Measurements from ENCODE around the gene AP2A2. TPM values are rescaled to one million over a fixed set of nuclear protein-coding genes. Genes with fewer than 3 reads are reported as not detected.
"Not testable (repeated sequence)": the region's sequence is repeated elsewhere in the genome, so short reads cannot be mapped to it uniquely, and the experiment has no call there.

AP2A2 gene
- polyA plus RNA-seq, 1 experiment: 76.5 TPM

DNA sequence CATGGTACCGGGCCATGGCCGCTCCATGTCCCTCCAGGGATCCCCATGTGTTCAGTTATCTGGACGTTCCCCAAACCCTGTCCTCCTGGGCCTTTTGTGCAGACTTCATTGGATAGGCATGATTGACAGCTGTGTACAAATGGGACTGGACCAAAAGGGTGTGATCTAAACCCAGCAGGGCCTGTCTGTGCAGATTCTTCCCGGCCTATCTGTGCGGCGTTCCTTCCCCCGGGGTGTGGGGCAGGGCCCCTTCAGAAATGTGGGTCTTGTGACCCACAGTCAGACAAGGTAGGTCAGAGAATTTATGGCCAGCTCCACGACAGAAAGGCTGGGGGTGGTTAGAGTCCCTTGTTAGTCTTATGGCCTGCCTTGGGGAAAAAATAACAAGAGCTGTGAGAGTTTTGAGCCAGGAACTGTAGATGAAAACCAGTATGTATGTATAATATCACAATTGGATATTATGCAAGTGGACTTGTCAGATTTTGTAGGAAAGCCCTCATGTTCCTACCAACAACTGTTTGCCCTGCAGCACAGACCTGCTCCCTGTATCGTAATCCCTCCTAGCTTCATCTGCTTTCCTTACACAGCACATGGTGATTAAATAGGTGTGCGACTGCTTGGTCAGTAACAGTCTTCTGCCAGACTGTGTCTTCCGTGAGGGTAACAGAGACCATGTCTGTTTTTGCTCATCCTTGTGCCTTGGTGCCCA lies 31.7 kb downstream of the AP2A2 start:
- peaks cover 7% of the 10 kb centered on the region for H3K36me3 ChIP-seq (ENCODE audit: control insufficient read depth, insufficient read depth, low read length)
- ChIA-PET CTCF (interaction anchor here (2.2 kb wide), 1 partner anchor 32 kb away, joined by 5 read pairs; the partner anchor contains the start of gene AP2A2), POLR2A (no interaction called here)
- DNase-seq (ENCODE audit: low read depth): no peak
- TF ChIP-seq, protein P1, sequence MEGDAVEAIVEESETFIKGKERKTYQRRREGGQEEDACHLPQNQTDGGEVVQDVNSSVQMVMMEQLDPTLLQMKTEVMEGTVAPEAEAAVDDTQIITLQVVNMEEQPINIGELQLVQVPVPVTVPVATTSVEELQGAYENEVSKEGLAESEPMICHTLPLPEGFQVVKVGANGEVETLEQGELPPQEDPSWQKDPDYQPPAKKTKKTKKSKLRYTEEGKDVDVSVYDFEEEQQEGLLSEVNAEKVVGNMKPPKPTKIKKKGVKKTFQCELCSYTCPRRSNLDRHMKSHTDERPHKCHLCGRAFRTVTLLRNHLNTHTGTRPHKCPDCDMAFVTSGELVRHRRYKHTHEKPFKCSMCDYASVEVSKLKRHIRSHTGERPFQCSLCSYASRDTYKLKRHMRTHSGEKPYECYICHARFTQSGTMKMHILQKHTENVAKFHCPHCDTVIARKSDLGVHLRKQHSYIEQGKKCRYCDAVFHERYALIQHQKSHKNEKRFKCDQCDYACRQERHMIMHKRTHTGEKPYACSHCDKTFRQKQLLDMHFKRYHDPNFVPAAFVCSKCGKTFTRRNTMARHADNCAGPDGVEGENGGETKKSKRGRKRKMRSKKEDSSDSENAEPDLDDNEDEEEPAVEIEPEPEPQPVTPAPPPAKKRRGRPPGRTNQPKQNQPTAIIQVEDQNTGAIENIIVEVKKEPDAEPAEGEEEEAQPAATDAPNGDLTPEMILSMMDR (IDR thresholded peaks at IDR 0.05; ENCODE audit: insufficient read depth, low read depth, low read length): no peak
- H3K4me3 ChIP-seq (ENCODE audit: low read depth, low read length): no peak overlapping the region
- no peaks in the 10 kb centered on the region for H3K27me3 ChIP-seq (ENCODE audit: control insufficient read depth, insufficient read depth, low read length)

DNA sequence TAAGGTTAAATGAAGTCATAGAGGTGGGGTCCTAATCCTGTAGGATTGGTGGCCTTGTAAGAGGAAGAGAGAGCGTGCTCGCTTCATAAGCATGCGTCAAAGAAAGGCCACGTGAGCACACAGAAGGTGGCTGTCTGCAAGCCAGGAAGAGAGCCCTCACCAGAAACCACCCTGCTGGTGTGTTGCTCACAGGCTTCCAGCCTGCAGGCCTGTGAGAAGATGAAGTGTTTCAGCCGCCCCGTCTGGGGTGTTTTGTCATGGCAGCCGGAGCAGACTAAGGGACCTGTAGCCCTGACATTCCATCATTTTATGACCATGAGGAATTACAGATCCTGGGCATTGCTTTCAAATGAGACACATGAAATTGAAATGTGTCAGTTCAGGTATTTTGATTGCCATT lies 32.4 kb downstream of the AP2A2 start:
- no peak for DNase-seq (ENCODE audit: low read depth)
- TF ChIP-seq, protein P1 (IDR thresholded peaks at IDR 0.05; ENCODE audit: insufficient read depth, low read depth, low read length): no peak
- Histone ChIP-seq H3K36me3 (ENCODE audit: control insufficient read depth, insufficient read depth, low read length) (peaks cover 7% of the 10 kb centered on the region), H3K27me3 (ENCODE audit: control insufficient read depth, insufficient read depth, low read length) (no peaks in the 10 kb centered on the region), H3K4me3 (ENCODE audit: low read depth, low read length) (no peak overlapping the region)
- ChIA-PET CTCF (interaction anchor here (2.2 kb wide), 1 partner anchor 33 kb away, joined by 5 read pairs; the partner anchor contains the start of gene AP2A2), POLR2A (no interaction called here)

DNA sequence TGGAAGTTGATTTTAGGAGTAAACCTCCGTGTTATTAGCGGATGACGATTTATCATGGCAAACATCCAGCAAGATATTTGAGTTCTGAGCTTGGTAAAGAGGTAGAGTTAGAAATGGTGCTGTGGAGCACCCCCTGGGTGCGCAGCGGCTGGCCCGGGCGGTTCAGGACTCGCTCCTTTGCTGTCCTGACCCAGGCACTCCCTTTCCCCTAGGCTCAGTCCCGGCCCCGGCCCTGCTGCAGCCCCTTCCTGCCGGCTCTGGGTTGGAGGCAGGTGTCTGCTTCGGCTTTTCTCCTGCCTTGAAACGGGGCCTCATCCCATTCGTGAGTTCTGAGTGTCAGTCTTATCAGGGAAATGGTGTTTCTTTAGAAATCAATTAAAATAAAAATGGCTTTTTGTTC lies 33.4 kb downstream of the AP2A2 start:
- no peaks in the 10 kb centered on the region for H3K27me3 ChIP-seq (ENCODE audit: control insufficient read depth, insufficient read depth, low read length)
- TF ChIP-seq, protein P1 (IDR thresholded peaks at IDR 0.05; ENCODE audit: insufficient read depth, low read depth, low read length): no peak
- ChIA-PET CTCF (no interaction called here), POLR2A (no interaction called here)
- no peak overlapping the region for H3K4me3 ChIP-seq (ENCODE audit: low read depth, low read length)
- no peak for DNase-seq (ENCODE audit: low read depth)
- peaks cover 7% of the 10 kb centered on the region for H3K36me3 ChIP-seq (ENCODE audit: control insufficient read depth, insufficient read depth, low read length)

DNA sequence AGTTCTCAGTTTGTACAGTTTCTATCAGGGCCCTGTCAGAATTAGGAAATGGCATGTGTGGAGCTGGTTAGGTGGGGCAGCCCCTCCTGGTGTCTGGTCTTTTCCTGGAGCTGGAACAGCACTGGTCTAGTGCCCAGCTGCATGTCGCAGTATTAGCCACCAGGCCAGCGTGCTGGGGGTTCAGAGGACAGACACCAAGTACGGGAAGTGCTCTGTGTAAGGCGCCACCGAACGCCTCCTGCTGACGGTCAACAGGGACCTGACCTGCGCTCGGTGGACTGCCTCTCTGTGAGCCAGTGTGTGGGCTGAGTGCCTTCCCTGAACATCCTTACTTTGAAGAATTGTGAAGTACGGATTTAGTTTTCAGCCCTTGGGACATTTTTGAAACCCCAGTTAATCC lies 33.9 kb downstream of the AP2A2 start:
- H3K4me3 ChIP-seq (ENCODE audit: low read depth, low read length): no peak overlapping the region
- POLR2A ChIA-PET: no interaction called here
- CTCF ChIA-PET: no interaction called here

DNA sequence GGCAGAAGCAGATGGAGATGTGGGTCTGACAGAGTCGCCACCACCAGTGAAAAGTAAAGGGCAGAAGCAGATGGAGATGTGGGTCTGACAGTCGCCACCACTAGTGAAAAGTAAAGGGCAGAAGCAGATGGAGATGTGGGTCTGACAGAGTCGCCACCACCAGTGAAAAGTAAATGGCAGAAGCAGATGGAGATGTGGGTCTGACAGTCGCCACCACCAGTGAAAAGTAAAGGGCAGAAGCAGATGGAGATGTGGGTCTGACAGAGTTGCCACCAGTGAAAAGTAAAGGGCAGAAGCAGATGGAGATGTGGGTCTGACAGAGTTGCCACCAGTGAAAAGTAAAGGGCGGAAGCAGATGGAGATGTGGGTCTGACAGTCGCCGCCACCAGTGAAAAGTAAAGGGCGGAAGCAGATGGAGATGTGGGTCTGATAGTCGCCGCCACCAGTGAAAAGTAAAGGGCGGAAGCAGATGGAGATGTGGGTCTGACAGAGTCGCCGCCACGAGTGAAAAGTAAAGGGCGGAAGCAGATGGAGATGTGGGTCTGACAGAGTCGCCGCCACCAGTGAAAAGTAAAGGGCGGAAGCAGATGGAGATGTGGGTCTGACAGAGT lies 35.7 kb downstream of the AP2A2 start:
- DNase-seq (ENCODE audit: low read depth); H3K36me3 ChIP-seq (ENCODE audit: control insufficient read depth, insufficient read depth, low read length); H3K27me3 ChIP-seq (ENCODE audit: control insufficient read depth, insufficient read depth, low read length); CTCF ChIA-PET; H3K4me3 ChIP-seq (ENCODE audit: low read depth, low read length); POLR2A ChIA-PET: not testable (repeated sequence)

More for the DNA sequence above, 33.9 kb downstream of the AP2A2 start:
- TF ChIP-seq, protein P1 (IDR thresholded peaks at IDR 0.05; ENCODE audit: insufficient read depth, low read depth, low read length): no peak
- Histone ChIP-seq H3K36me3 (ENCODE audit: control insufficient read depth, insufficient read depth, low read length) (peaks cover 8% of the 10 kb centered on the region), H3K27me3 (ENCODE audit: control insufficient read depth, insufficient read depth, low read length) (no peaks in the 10 kb centered on the region)
- no peak for DNase-seq (ENCODE audit: low read depth)

Data from BJ (cell line).